Spleen (tissue), 11 donors: Measurements from ENCODE around the gene RBM15B. TPM values are rescaled to one million over a fixed set of nuclear protein-coding genes. Genes with fewer than 3 reads are reported as not detected.
A peak's percentile ranks its signal among the peaks of the same experiment; 100 is the strongest.

ENCODE experiments used
- DNase-seq: peaks from one replicate; pipeline ENCODE4 v3.0.0-alpha.2; 2020
- H3K27ac ChIP-seq, 8 donors: fragments of 200-600 bp; sonication (generic) in 7 of 8; 1 replicate in 4 of 8; 2 replicates in 4 of 8; pipeline versions ENCODE4 v1.5.0 to v1.8.0; 2016 to 2021; ENCODE audit warnings: inconsistent platforms in 4 of 8, mild to moderate bottlenecking in 4 of 8, moderate library complexity in 1 of 8
- H3K27me3 ChIP-seq, 7 donors: fragments of 200-600 bp; sonication (generic) in 6 of 7; replicated peaks in 1 of 7; 1 replicate in 4 of 7; 2 replicates in 3 of 7; pipeline versions ENCODE4 v1.5.0 to v1.8.0; 2016 to 2021; ENCODE audit warnings: inconsistent platforms in 3 of 7, mild to moderate bottlenecking in 1 of 7
- H3K36me3 ChIP-seq, 6 donors: fragments of 200-600 bp; sonication (generic) in 5 of 6; 1 replicate in 4 of 6; 2 replicates in 2 of 6; pipeline versions ENCODE4 v1.5.0 to v1.8.0; 2016 to 2021; ENCODE audit warnings: inconsistent platforms in 2 of 6
- H3K4me1 ChIP-seq, 6 donors: fragments of 200-600 bp; sonication (generic) in 5 of 6; 1 replicate in 3 of 6; 2 replicates in 3 of 6; pipeline versions ENCODE4 v1.5.0 to v1.8.0; 2016 to 2021; ENCODE audit warnings: inconsistent platforms in 3 of 6
- H3K4me3 ChIP-seq, 8 donors: fragments of 200-600 bp; sonication (generic) in 7 of 8; 1 replicate in 4 of 8; 2 replicates in 4 of 8; pipeline versions ENCODE4 v1.5.0 to v1.8.0; 2016 to 2021; ENCODE audit warnings: inconsistent platforms in 4 of 8, mild to moderate bottlenecking in 4 of 8, moderate library complexity in 2 of 8
- H3K9me3 ChIP-seq, 8 donors: fragments of 200-600 bp; sonication (generic) in 7 of 8; 1 replicate in 4 of 8; 2 replicates in 4 of 8; pipeline versions ENCODE4 v1.5.0 to v1.8.0; 2016 to 2021; ENCODE audit warnings: inconsistent platforms in 4 of 8
- CTCF ChIP-seq, 11 experiments: fragments of 200-600 bp in 7 of 11; fragments of 450-650 bp in 4 of 11; sonication (generic) in 4 of 11; IDR thresholded peaks in 8 of 11; conservative IDR thresholded peaks in 3 of 11; 1 replicate in 7 of 11; 2 replicates in 4 of 11; pipeline versions ENCODE4 v1.4.0 to v1.8.0; 2016 to 2021; ENCODE audit warnings: antibody characterized with exemption in 11 of 11, inconsistent platforms in 4 of 11, mild to moderate bottlenecking in 1 of 11
- POLR2A ChIP-seq, 3 donors: fragments of 450-650 bp; IDR thresholded peaks; one replicate each; pipeline ENCODE4 v1.5.1; 2017; ENCODE audit warnings: antibody characterized with exemption in 3 of 3, mild to moderate bottlenecking in 1 of 3
- POLR2AphosphoS5 ChIP-seq, 3 donors: sonication (generic); formaldehyde crosslinking; IDR thresholded peaks; one replicate each; pipeline ENCODE4 v1.5.1; 2017; ENCODE audit warnings: antibody characterized with exemption in 3 of 3
- WGBS, 5 donors: extraction: QIAGEN DNeasy Blood & Tissue Kit in 3 of 5; methylation state at CpG; one replicate each; pipeline versions ENCODE4 v1.1.5 to v1.1.7; 2013 to 2018; 5-methylcytosine and 5-hydroxymethylcytosine counted together
- intact Hi-C: fragments of 100-400 bp; cut with DNase I; formaldehyde crosslinking; loops from one replicate; pipeline ENCODE4 v1.15.0; 2023; ENCODE audit warnings: low total_unique reads
- polyA plus RNA-seq, 3 donors: library from polyadenylated mRNA; stranded (reverse); fragments of 200-250 nt; gene quantifications; one replicate each; pipeline ENCODE4 v1.2.1, GENCODE V29; 2013
- total RNA-seq, 7 donors: library from RNA; depleted of rRNA in 3 of 7; stranded (reverse); fragments of >200 nt in 3 of 7; fragmentation: NEBNext Ultra II Directional in 4 of 7; extraction: Animal tissue kit (Norgen Biotek cat#: 25700) in 4 of 7; gene quantifications; one replicate each; pipeline versions ENCODE4 v1.1.0 to v1.2.1, GENCODE V29; 2016 to 2021
- donor health status: healthy with polysubstance abuse.
- donor health status: DM: no; HTN: no; CAD: no; lungs with moderate emphysema.
- donor health status: DM: no; HTN: no; CAD: no.
- donor health status: Bipolar disorder and iron deficiency.
- donor health status: healthy.
- donor health status: DM: no; HTN: no; CAD: no.
- donor health status: DM: yes; HTN: yes; CAD: no.

RBM15B gene
- total and polyA plus RNA-seq, 10 donors: 6.4 to 34.6 (median 23.6) TPM

- Histone ChIP-seq H3K4me3 (no peak overlapping the region), H3K27ac (no peak overlapping the region), H3K9me3 (no peaks in the 10 kb centered on the region), H3K36me3 (no peaks in the 10 kb centered on the region), H3K27me3 (peaks cover 0 to 19% (median 0%) of the 10 kb centered on the region in 7 donors), H3K4me1 (peaks cover 0 to 9% (median 0%) of the 10 kb centered on the region in 6 donors)
- TF ChIP-seq POLR2A (IDR thresholded peaks at IDR 0.05): no peak
- TF ChIP-seq CTCF (IDR thresholded peaks at IDR 0.05 in 8 of 11, conservative IDR thresholded peaks at IDR 0.05 in 3 of 11): no peak
- TF ChIP-seq POLR2AphosphoS5 (IDR thresholded peaks at IDR 0.05): no peak
- 95 to 97% (median 96%) methylated on average over 11 of the region's 11 CpGs for WGBS, 5 donors
- no peak for DNase-seq
- intact Hi-C loops: no loop called here
Measured at GRCh38 chr3:51374456-51374855, 16.6 kb upstream of the RBM15B start.

- no peak for DNase-seq
- Histone ChIP-seq H3K27ac (no peak overlapping the region), H3K4me3 (no peak overlapping the region), H3K4me1 (peaks cover 0 to 10% (median 0%) of the 10 kb centered on the region in 6 donors), H3K9me3 (no peaks in the 10 kb centered on the region), H3K27me3 (peaks cover 0 to 19% (median 0%) of the 10 kb centered on the region in 7 donors), H3K36me3 (no peaks in the 10 kb centered on the region)
- intact Hi-C loops: no loop called here
- TF ChIP-seq CTCF (IDR thresholded peaks at IDR 0.05 in 8 of 11, conservative IDR thresholded peaks at IDR 0.05 in 3 of 11): no peak
- TF ChIP-seq POLR2AphosphoS5 (IDR thresholded peaks at IDR 0.05): no peak
- TF ChIP-seq POLR2A (IDR thresholded peaks at IDR 0.05): no peak
Measured at GRCh38 chr3:51375136-51375535, 15.9 kb upstream of the RBM15B start.

- Histone ChIP-seq H3K4me3 (no peak overlapping the region), H3K9me3 (no peaks in the 10 kb centered on the region), H3K27ac (no peak overlapping the region), H3K4me1 (peaks cover 0 to 10% (median 0%) of the 10 kb centered on the region in 6 donors), H3K36me3 (no peaks in the 10 kb centered on the region), H3K27me3 (peaks cover 0 to 19% (median 0%) of the 10 kb centered on the region in 7 donors)
- TF ChIP-seq CTCF (IDR thresholded peaks at IDR 0.05 in 8 of 11, conservative IDR thresholded peaks at IDR 0.05 in 3 of 11) (no peak), POLR2AphosphoS5 (IDR thresholded peaks at IDR 0.05) (no peak), POLR2A (IDR thresholded peaks at IDR 0.05) (no peak)
- WGBS, 5 donors: 81 to 92% (median 90%) methylated on average over 8 of the region's 8 CpGs
- peak; percentile 22 for DNase-seq
- intact Hi-C loops: no loop called here
Measured at GRCh38 chr3:51375571-51375970, 15.5 kb upstream of the RBM15B start.

- intact Hi-C loops: no loop called here
Measured at GRCh38 chr3:51378065-51378464, 13.0 kb upstream of the RBM15B start.

More at GRCh38 chr3:51378065-51378464, 13.0 kb upstream of the RBM15B start:
- H3K36me3 ChIP-seq: no peaks in the 10 kb centered on the region
- peak; percentile 18 for DNase-seq
- 37 to 64% (median 51%) methylated on average over 5 of the region's 5 CpGs for WGBS, 5 donors
- no peak overlapping the region for H3K27ac ChIP-seq
- H3K4me3 ChIP-seq: no peak overlapping the region
- peaks cover 0 to 10% (median 0%) of the 10 kb centered on the region in 7 donors for H3K27me3 ChIP-seq
- TF ChIP-seq POLR2A (IDR thresholded peaks at IDR 0.05) (no peak), POLR2AphosphoS5 (IDR thresholded peaks at IDR 0.05) (no peak), CTCF (IDR thresholded peaks at IDR 0.05 in 8 of 11, conservative IDR thresholded peaks at IDR 0.05 in 3 of 11) (no peak)
- H3K9me3 ChIP-seq: no peaks in the 10 kb centered on the region
- H3K4me1 ChIP-seq: peaks cover 0 to 16% (median under 1%) of the 10 kb centered on the region in 6 donors
